Upper lobe of left lung (tissue), 4 donors: ENCODE data around the gene QKI.

Experiments used
- EP300 ChIP-seq, 4 donors: sonication (generic); formaldehyde crosslinking; IDR thresholded peaks; one replicate each; pipeline ENCODE4 v1.5.1; 2017; ENCODE audit warnings: antibody characterized with exemption in 4 of 4, control low read depth in 2 of 4
- POLR2A ChIP-seq, 4 donors: fragments of 450-650 bp; IDR thresholded peaks; one replicate each; pipeline ENCODE4 v1.5.1; 2016 to 2017; ENCODE audit warnings: antibody characterized with exemption in 4 of 4, mild to moderate bottlenecking in 2 of 4
- POLR2AphosphoS5 ChIP-seq, 2 donors: sonication (generic); formaldehyde crosslinking; IDR thresholded peaks; one replicate each; pipeline ENCODE4 v1.5.1; 2017; ENCODE audit warnings: antibody characterized with exemption in 2 of 2
- TF ChIP-seq, protein P1 (sequence below), 6 experiments: fragments of 450-650 bp in 4 of 6; fragments of 200-600 bp in 2 of 6; sonication (generic) in 2 of 6; IDR thresholded peaks; one replicate each; pipeline ENCODE4 v1.5.1; 2016 to 2019; ENCODE audit warnings: antibody characterized with exemption in 6 of 6

- TF ChIP-seq, protein P1, sequence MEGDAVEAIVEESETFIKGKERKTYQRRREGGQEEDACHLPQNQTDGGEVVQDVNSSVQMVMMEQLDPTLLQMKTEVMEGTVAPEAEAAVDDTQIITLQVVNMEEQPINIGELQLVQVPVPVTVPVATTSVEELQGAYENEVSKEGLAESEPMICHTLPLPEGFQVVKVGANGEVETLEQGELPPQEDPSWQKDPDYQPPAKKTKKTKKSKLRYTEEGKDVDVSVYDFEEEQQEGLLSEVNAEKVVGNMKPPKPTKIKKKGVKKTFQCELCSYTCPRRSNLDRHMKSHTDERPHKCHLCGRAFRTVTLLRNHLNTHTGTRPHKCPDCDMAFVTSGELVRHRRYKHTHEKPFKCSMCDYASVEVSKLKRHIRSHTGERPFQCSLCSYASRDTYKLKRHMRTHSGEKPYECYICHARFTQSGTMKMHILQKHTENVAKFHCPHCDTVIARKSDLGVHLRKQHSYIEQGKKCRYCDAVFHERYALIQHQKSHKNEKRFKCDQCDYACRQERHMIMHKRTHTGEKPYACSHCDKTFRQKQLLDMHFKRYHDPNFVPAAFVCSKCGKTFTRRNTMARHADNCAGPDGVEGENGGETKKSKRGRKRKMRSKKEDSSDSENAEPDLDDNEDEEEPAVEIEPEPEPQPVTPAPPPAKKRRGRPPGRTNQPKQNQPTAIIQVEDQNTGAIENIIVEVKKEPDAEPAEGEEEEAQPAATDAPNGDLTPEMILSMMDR (IDR thresholded peaks at IDR 0.05) = no peak
- TF ChIP-seq POLR2A (IDR thresholded peaks at IDR 0.05) (no peak), POLR2AphosphoS5 (IDR thresholded peaks at IDR 0.05) (no peak), EP300 (IDR thresholded peaks at IDR 0.05) (no peak)
Measured at GRCh38 chr6:163504984-163505640, 90.6 kb downstream of the QKI start.
